ENCODE measurements around the gene PLD5.
"Not testable (repeated sequence)": the region's sequence is repeated elsewhere in the genome, so short reads cannot be mapped to it uniquely, and the experiment has no call there.

Gene PLD5

DNA sequence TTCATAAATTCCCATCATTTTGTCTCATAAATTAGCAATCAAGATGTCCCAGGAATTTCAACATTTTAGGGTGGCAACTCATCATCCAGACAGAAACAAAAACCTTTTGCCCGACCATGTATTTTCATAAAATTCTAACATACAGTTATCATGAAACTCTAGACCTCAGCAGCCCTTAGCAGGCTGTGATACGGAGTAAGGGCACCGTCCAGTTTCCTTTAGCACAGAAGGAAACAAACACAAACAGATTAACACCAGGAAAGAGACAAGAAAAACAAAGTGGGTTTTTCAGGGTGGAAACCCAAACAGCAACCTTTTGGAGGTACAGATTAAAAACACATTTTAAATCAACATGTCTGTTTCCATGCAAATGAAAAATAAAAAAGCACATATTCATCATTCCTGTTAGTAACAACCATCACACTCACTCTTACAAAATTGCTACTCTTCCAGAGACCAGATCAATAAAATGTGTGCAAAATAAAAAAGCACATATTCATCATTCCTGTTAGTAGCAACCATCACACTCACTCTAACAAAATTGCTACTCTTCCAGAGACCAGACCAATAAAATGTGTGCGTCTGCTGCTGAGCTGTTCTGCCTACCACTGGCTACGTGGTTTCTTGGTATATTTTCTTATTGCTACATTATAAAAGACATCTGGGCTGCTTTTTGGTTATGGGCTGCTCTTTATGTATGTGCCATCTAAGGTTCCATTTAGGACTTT is 241.6 kb downstream of the PLD5 start:
- not testable (repeated sequence) for DNase-seq (ENCODE audit: low spot score)

DNA sequence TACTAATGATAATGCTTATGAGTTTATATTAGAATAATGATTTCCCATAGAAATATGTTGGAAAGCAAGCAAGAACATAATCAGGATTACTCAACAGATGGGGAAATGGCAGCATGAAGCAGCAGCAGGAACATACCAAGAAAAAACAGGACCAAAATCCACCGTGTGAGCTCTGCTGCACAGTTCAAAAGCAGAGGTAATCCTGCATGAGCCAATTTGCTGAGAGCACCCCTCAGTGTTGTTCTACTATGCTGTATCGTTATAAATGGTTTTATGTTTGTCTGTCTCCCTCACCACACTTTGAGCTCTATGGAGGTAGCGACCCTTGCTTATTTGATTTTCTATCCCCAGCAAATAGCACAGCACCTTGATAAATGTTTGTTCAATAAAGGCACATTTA is 246.1 kb downstream of the PLD5 start:
- DNase-seq (ENCODE audit: low spot score), result not testable (repeated sequence)

DNA sequence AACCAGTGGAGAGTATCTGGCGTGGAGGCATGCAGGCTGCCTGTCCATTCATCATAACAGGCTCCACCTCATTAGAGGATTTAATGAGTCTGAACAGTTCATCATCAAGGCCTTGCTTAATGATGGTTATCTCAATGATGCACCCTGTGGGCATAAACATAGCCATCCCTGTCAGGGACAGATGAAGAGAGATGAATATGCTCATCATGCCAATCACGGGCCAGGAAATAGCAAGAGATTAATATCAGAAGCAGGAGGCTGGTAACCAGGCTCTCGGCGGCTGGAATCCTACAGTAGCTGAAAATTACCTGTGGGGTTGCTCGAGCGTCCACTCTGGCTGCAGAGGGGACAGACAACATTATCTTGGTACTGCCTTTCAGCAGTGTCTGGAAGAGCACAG is 247.7 kb downstream of the PLD5 start:
- not testable (repeated sequence) for DNase-seq (ENCODE audit: low spot score)

DNA sequence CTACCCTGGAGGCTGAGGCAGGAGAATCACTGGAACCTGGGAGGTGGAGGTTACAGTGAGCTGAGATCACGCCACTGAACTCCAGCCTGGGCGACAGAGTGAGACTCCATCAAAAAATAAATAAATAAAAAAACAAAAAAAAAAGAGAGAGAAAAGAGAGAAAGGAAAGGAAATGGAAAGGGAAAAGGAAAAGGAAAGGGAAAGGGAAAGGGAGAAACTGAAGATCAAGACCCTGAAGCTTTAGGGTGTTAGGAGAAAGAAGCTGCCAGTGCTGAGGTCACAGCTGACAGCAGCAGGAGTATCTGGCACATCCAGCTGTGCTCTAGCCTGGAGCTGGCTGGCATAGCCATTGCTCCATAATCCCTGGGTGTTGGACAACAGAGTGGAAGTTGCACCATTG is 257.5 kb downstream of the PLD5 start:
- DNase-seq (ENCODE audit: low spot score), result not testable (repeated sequence)

DNA sequence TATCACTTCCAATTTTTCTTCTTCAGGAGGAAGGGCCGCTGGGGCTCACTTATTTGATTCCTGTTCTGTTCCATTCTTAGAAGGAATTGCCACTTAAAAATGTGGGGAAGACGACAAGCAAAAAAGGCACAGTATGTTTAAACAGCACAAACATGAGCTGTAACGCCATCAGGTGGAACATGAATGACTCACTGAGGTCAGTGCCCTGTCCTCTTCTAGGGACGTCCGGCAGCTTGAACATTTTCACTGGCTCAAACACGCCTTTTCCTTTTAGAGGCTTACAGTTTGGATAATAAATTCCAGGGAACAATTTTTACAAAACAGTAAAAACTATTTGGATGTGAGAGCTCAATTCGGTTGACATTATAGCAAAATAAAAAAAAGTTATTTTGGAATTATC is 260.1 kb downstream of the PLD5 start:
- DNase-seq (ENCODE audit: low spot score), result not testable (repeated sequence)

DNA sequence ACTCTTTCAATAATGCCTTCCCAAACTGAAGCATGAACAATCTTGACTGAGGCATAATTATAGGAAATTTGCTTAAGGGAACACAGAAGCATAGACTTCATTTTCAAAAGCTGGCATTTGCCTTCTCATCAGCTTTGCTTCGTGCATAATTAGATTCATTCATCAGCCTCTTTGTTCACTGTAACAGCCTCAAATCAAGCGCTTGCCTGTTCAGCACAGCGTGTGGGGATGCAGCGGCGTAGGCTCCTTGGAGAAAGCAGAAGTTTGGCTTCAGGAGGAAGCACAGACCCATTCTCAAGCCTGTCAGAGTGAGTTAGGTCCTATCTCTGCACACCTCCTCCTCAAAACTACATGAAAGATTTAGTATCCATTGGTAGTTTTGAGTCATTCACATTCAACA is 279.2 kb downstream of the PLD5 start:
- no peak for DNase-seq (ENCODE audit: low spot score)

DNA sequence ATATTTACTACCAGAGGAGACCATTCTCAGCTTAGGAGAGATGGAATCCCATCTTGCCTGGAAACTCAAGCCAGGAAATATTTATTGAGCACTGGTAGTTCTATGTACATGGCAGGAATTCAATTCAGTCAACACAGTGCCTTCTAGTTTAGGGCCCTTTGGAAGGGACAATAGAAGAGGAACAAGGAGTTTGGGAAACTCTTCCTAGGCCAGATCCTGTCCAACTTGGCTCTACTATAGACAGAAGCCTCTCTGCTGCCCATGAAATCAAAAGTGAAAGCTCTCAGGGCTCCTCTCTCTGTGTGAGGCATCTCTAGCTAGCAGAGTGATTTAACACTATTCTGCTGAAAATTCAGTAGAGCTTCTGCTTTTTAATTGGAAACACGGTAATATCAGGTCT is 281.0 kb downstream of the PLD5 start:
- no peak for DNase-seq (ENCODE audit: low spot score)

DNA sequence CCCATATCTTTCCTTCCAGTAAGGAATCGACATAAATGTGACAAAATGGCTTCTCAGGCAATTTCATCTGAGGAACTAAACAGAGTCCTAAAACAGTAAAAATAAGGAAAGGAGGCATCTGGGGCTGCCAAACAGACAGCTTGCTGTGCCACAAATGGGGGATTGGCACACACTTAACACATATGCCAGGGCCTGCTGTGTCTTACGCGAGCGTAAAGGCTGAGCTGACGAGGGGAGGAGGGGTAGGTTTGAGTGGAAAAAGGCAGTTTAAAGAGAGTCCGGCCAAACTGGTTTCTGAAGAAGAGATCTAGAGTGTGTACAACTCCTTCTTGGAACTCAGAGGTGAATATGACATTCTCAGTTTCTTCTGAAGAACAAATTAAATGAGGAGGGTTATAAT is 281.5 kb downstream of the PLD5 start:
- no peak for DNase-seq (ENCODE audit: low spot score)

DNA sequence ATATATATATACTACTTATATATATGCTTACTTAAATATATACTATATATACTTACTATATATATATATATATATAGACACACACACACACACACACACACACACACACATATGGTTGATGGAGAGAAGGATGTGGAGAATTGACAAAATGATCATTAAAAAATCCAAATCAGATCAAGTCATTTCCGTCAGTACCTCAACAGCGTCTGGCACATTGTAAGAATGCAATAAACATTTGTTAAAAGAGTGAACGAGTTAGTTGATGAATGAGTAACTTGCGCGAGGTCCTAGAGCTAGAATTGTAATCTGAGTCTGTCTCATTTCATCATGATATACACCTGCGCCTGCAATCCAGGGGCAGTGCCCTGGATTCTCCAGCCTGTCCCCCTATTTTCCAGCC is 282.6 kb downstream of the PLD5 start:
- no peak for DNase-seq (ENCODE audit: low spot score)

DNA sequence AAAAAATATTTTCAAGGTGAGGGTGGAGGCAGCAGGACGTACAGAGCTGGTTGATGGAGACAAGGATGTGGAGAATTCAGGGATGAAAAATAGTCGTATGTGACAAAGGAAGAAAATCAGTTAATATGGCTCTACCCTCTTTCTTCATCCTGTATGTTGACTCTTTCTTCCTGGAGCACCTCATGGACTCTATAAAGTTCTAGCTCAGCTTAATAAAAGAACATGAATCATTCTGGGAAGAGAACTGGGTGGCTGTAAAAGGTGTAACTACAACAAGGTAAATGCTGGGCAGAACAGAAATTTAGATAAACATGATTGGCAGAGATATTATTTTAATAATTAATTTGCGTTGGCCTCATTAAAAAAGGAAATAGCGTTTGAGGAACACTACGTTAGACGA is 283.8 kb downstream of the PLD5 start:
- no peak for DNase-seq (ENCODE audit: low spot score)

DNA sequence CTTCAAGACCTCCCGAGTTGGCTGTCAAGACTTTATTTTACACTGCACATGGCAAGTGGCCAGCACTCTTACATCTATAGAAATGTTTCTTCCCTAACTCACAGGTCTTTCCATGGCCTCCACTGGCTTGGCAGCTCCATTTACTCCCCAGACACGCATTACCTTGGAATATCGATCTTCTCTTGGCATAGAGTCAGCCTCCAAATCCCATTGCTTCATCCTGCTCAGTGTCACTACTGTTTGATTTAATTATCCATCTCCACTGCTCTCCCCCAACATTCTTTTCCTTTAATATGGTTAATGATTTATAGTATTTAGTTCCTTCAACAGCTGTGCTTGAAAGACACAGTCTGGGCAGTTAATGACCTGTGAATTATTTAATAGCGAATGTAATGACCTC is 284.4 kb downstream of the PLD5 start:
- no peak for DNase-seq (ENCODE audit: low spot score)

DNA sequence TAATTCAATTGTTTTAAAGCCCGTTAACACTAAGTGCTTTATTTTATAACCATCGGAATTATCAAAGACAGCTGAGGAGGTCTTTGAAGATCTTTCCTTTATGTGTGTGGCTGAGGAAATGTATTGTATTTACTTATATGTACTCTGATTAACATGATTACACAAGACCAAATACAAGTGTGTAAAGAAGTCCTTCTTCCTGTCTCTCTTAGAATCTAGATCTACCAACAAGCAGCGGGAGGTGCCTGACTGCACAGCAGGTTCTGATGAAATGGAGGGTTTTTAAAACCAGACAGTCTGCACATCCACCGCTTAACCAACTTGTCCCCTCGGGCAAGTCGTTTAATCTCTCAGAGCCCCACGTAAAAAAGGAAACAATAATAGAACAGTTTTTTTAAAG is 285.1 kb downstream of the PLD5 start:
- no peak for DNase-seq (ENCODE audit: low spot score)

DNA sequence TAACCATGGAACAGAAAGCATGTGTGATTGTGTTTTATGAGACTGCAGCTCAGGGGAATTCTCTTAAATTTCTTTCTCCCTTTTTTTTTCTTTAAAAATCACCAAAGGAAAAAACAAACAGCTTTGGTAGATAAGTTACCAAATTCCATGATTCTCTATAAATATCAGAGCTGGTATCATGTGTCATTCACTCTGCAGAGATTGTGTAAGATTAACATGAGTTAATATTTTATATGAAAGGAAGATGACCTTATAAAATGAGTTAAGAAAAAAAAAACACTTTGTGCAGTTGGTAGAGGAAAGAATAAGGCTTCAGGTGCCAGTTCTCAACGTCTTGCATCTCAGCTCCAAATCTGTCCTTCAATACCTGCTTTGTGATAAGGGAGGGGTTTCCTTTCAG is 287.4 kb downstream of the PLD5 start:
- no peak for DNase-seq (ENCODE audit: low spot score)

DNA sequence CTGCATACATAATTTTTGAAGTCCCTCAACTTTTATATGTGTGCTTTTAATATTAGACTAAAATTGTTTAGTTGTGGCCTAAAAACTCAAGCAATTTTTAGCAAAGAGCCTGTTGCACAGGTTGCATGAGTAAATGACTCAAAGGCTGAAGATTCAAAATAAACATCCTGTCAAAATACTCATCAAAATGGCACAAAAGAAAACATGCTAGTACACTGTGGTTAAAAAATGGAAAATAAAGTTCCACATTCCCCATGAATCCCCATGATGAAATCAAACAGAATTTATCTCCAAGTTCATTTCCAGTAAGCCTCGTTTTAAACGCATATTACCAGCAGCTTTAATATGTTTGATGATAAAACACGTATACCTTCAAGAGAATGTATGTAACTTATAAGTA is 295.5 kb downstream of the PLD5 start:
- no peak for DNase-seq (ENCODE audit: low spot score)

DNA sequence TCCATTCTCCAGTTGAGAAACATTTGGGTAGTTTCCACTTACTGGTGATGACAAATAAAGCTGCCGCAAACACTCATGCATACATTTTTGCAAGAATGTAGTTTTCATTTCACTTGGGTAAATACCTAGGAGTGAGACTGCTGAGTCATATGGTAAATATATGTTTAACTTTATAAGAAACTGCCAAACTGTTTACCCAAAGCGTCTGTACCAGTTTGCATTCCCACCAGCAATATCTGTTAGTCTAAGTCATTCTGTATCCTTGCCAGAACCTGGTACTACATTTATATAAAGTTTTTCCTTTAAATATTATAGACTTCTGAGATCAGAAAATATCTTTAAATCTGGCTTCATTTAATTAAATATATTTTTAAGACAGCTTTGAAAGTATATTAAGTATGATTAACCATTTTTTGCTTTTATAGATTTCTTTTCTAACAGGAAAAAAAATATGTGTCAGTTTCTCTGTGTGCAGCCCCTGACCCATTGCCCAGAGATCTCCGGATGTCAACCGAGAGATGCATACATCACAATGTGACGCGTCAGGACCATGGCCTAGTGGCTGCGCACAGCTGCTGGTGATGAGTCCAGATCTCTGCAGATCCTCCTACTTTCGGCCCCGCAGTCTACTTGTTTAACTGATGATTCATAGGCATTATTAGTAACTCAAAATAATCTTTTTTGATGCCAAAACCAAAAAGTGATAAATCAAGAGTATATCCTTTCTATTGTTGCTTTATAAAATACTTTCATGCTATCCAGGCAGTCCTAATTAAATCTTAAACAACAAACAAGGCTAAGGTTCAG is 298.5 kb downstream of the PLD5 start:
- DNase-seq (ENCODE audit: low spot score), result no peak

DNA sequence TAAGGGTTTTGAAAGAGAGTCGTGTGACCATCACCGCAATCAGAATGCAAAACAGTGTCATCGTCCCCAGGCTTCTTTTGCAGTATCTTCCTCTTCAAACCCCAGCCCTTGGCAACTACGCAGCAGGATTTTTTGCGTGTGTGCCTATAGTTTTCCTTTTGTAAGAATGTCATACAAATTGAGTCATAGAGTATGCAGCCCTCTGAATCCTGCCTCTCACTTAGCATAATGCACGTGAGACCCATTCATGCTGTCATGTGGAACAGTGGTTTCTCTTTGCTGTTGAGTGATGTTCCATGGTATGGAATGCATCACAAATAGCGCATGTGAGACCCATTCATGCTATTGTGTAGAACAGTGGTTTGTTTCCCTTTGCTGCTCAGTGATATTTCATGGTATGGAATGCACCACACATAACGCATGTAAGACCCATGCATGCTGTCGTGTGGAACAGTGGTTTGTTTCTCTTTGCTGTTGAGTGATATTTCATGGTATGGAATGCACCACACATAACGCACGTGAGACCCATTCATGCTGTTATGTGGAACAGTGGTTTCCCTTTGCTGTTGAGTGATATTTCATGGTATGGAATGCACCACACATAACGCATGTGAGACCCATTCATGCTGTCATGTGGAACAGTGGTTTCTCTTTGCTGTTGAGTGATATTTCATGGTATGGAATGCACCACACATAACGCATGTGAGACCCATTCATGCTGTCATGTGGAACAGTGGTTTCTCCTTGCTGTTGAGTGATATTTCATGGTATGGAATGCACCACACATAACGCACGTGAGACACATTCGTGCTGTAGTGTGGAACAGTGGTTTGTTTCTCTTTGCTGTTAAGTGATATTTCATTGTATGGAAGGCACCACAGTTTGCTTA is 299.4 kb downstream of the PLD5 start:
- not testable (repeated sequence) for DNase-seq (ENCODE audit: low spot score)

DNA sequence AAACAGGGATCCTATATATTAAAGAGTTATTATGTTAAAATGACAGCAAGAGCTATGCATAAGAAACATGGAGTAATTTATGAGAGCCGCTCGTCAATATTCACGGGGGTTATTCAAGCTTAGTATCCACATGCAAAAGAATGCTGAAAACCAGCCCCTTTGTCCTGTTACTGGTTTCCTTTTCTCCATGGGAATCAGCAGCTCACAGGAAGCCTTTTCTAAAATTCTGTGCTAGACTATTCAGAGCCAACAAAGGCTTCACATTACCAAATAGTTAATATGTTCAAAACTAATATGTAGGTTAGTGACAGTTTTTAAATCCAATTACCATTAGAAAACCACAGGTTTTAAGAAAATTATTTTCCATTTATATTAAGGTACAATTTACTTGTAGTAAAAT is 300.0 kb downstream of the PLD5 start:
- no peak for DNase-seq (ENCODE audit: low spot score)

DNA sequence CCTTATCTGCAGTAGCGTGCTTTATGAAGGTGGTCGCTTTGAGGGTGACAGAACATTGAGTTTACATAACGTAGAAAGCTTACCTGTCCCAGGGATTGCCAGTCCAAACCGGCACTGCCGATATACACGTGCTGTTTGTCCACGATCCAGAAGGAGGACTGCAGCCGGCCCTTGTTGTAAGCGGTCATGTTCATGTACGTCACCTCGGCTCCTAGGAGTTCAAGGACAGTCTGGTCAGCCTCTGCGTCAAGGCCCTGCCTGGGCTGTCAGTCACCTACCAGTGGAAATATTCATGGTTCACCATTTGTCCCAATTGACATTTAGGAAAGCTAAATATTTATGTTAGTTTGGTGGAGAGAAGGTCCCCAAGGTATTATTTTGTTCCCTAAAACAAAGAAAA is 304.6 kb downstream of the PLD5 start:
- no peak for DNase-seq (ENCODE audit: low spot score)

DNA sequence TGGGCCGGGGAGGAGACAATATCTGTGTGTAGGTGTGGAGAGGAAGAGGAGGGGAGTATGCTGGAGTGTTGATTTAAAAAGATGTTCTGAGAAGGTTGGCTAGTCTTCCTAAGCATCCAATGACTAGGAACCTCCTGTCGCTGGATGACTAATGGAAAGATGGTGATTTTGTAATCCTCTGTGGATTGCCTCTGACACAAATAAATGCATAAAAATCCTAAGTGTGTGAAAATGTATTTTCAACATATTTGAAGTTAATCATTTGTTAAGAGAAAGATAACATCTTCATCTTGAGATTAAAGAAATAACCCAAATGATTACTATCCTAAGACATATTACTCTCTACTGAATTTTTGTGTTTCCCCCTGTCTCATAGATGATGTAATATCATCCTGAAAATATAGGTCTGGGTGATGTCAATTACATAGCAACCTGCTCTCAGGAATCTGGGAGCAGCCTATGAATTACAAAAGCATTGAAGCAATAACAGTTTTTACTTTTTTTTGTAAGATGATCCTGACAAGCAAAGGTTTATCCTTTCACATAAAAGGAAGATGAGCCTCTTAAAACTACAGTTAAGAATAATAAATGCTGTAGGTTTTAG is 305.1 kb downstream of the PLD5 start:
- no peak for DNase-seq (ENCODE audit: low spot score)

DNA sequence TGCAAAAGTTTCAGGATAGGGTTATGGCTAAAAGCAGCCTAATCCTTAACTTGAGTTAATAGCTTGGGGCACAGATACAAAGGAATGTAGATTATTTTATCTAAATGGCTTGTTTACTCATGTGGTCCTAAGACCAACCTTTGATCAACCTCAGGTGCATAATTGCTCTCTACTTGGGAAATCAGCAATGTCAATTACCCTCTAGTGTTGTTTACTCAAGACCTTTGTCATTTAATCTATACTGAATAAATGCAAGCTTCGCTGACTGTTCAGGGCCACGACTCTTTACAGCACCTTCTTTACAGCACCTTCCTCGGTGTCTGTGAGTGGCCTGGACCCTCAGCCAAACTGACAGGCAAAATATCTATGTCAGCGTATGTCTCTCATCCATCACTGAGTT is 308.1 kb downstream of the PLD5 start:
- no peak for DNase-seq (ENCODE audit: low spot score)

DNA sequence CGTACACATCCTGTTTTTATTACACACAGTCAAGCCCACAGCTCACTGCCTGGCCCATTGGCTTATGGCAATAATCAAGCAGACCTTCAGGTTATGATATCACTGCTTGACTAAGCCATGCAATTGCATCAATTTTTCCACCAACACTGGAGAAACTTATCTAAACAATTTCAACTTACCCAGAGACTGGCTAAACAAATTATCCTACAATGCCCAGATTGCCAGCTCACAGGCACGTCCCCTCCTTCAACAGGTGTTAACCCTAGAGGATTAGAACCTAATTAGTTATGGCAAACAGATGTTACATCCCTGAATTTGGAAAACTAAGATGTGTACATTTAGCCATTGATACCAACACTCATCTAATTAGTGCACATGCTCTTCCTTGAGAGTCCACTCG is 310.0 kb downstream of the PLD5 start:
- not testable (repeated sequence) for DNase-seq (ENCODE audit: low spot score)

DNA sequence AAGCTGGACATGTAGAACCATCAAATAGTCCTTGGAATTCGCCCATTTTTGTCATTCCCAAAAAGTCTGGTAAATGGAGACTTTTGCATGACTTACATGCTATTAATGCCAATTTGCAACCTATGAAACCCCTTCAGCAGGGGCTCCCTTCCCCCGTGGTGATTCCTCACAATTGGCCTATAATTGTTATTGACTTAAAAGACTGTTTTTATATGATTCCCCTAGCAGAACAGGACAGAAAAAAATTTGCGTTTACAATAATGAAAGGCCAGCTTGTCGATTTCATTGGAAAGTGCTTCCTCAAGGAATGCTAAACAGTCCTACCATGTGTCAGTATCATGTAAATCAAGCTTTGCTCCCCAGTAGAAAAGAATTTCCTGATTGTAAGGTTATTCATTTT is 311.5 kb downstream of the PLD5 start:
- DNase-seq (ENCODE audit: low spot score), result not testable (repeated sequence)

Data from left forelimb (tissue), 1 donor.